HepG2 (cell line): ENCODE results near the gene FAM114A2. TPM values are rescaled to one million over a fixed set of nuclear protein-coding genes. Genes with fewer than 3 reads are reported as not detected.

Experiments
- ATAC-seq: fragments of 200-7000 bp; cut with Tn5 transposase; 3 replicates; pipeline ENCODE4 v1.9.1; 2020; ENCODE audit warnings: mild to moderate bottlenecking, moderate library complexity
- BruUV-seq: library from RNA; stranded (reverse); fragments of 400-500 nt; replicated peaks from 2 replicates; lab custom pipeline; 2021; lab: Mats Ljungman, UMichigan
- CTCF ChIA-PET: fragments of 300-600 bp; formaldehyde crosslinking; extraction: SDS; loops from one replicate; lab custom pipeline; 2021; ENCODE audit warnings: low total read pairs, inconsistent platforms, low intra/inter-chr PET ratio; lab: Yijun Ruan, JAX
- POLR2A ChIA-PET: fragments of 350-600 bp; sonication (Branson Sonifier 250); formaldehyde crosslinking; loops from one replicate; lab custom pipeline; 2020; ENCODE audit warnings: antibody characterized with exemption, inconsistent platforms; lab: Yijun Ruan, JAX
- DNase-seq: peaks from one replicate; pipeline ENCODE4 v3.0.0-alpha.2; 2015; ENCODE audit warnings: low spot score
- FAIRE-seq: peaks from 3 replicates; lab custom pipeline; 2011; peaks lifted over from hg19 to GRCh38; lab: Jason Lieb, UNC
- H2AFZ ChIP-seq: one replicate; pipeline ENCODE4 v1.6.1; 2011; ENCODE audit warnings: low read length, inconsistent platforms
- H3K27ac ChIP-seq: fragments of 300-600 bp; 3 replicates; pipeline ENCODE4 v1.8.0; 2011; ENCODE audit warnings: mixed run types, mild to moderate bottlenecking, mixed read lengths, low read length, inconsistent platforms; ENCODE audit not compliant: insufficient read depth; ENCODE audit errors: extremely low read length
- H3K27me3 ChIP-seq, 2 experiments: fragments of 200-600 bp in 1 of 2; 2 replicates in 1 of 2; 3 replicates in 1 of 2; pipeline versions ENCODE4 v1.6.0 to v1.8.0; 2011; ENCODE audit warnings: low read length in 2 of 2, mild to moderate bottlenecking in 2 of 2, moderate library complexity in 2 of 2, inconsistent platforms in 1 of 2; ENCODE audit not compliant: insufficient read depth in 2 of 2, control insufficient read depth in 1 of 2
- H3K36me3 ChIP-seq, 2 experiments: fragments of 200-600 bp in 1 of 2; replicated peaks in 1 of 2; 2 replicates in 1 of 2; 3 replicates in 1 of 2; pipeline versions ENCODE4 v1.5.1 to v1.8.0; 2011; ENCODE audit warnings: low read length in 2 of 2, inconsistent platforms in 1 of 2; ENCODE audit not compliant: insufficient read depth in 2 of 2, control insufficient read depth in 1 of 2
- H3K4me1 ChIP-seq: 2 replicates; pipeline ENCODE4 v1.5.1; 2012; ENCODE audit warnings: low read length, inconsistent platforms; ENCODE audit not compliant: insufficient read depth
- H3K4me2 ChIP-seq: 2 replicates; pipeline ENCODE4 v1.6.0; 2011; ENCODE audit warnings: low read depth, low read length, inconsistent platforms
- H3K4me3 ChIP-seq, 3 experiments: fragments of 200-600 bp in 1 of 3; sonication (generic), shearing (Covaris generic) in 1 of 3; replicated peaks in 1 of 3; 2 replicates each; pipeline ENCODE4 v1.5.1; 2011 to 2016; ENCODE audit warnings: low read length in 3 of 3, inconsistent platforms in 2 of 3, low read depth in 2 of 3, mild to moderate bottlenecking in 2 of 3, control low read depth in 1 of 3, mixed read lengths in 1 of 3; ENCODE audit not compliant: insufficient read depth in 1 of 3
- H3K79me2 ChIP-seq: one replicate; pipeline ENCODE4 v1.6.1; 2011; ENCODE audit warnings: low read length, inconsistent platforms; ENCODE audit not compliant: insufficient read depth
- H3K9ac ChIP-seq: 2 replicates; pipeline ENCODE4 v1.6.0; 2011; ENCODE audit warnings: mild to moderate bottlenecking, low read depth, low read length, inconsistent platforms; ENCODE audit not compliant: insufficient read depth
- H3K9me3 ChIP-seq: 2 replicates; pipeline ENCODE4 v1.5.1; 2012; ENCODE audit warnings: mild to moderate bottlenecking, low read length
- H4K20me1 ChIP-seq: 2 replicates; pipeline ENCODE4 v1.6.0; 2011; ENCODE audit warnings: inconsistent platforms, mild to moderate bottlenecking, low read length, moderate library complexity; ENCODE audit not compliant: insufficient read depth
- CBFB ChIP-seq: sonication (generic); formaldehyde crosslinking; IDR thresholded peaks from 2 replicates; pipeline ENCODE4 v1.4.0; 2020; ENCODE audit warnings: missing genetic modification reagents
- FLYWCH1 ChIP-seq: sonication (generic); formaldehyde crosslinking; IDR thresholded peaks from 2 replicates; pipeline ENCODE4 v1.8.1; 2023; ENCODE audit warnings: mild to moderate bottlenecking, missing genetic modification reagents
- HDAC2 ChIP-seq: sonication (generic); formaldehyde crosslinking; IDR thresholded peaks from 2 replicates; pipeline ENCODE4 v1.4.0; 2020; ENCODE audit warnings: missing genetic modification reagents
- RXRA ChIP-seq: sonication (generic); formaldehyde crosslinking; IDR thresholded peaks from 2 replicates; pipeline ENCODE4 v1.5.1; 2020; ENCODE audit warnings: missing genetic modification reagents
- SP2 ChIP-seq: sonication (generic); formaldehyde crosslinking; IDR thresholded peaks from 2 replicates; pipeline ENCODE4 v1.5.1; 2020; ENCODE audit warnings: mild to moderate bottlenecking, missing genetic modification reagents
- ZNF20 ChIP-seq: sonication (generic); formaldehyde crosslinking; IDR thresholded peaks from 2 replicates; pipeline ENCODE4 v1.4.0; 2020; ENCODE audit warnings: mild to moderate bottlenecking, moderate library complexity, missing genetic modification reagents
- ZNF678 ChIP-seq: sonication (generic); formaldehyde crosslinking; IDR thresholded peaks from 2 replicates; pipeline ENCODE4 v1.4.0; 2020; ENCODE audit warnings: mild to moderate bottlenecking, missing genetic modification reagents
- in situ Hi-C: cut with HindIII; loops from 2 replicates; pipeline ENCODE4 v1.10.0; 2017; ENCODE audit warnings: low pct_unique_long_range_greater_than_20kb; ENCODE audit not compliant: extremely low pct_ligation_motif_present
- intact Hi-C: fragments of 100-400 bp; cut with micrococcal nuclease; formaldehyde crosslinking; loops from one replicate; pipeline ENCODE4 v1.10.0; 2022; ENCODE audit not compliant: unreplicated experiment
- polyA plus RNA-seq, 8 experiments: library from polyadenylated mRNA; depleted of rRNA in 3 of 8; stranded (reverse) in 7 of 8; unstranded in 1 of 8; fragments of >200 nt; fragmentation: Illumina TruSeq in 4 of 8; extraction: Trizol in 4 of 8; gene quantifications; 2 replicates each; pipeline versions ENCODE4 v1.2.1 to v1.2.3, GENCODE V29; 2011 to 2016; ENCODE audit warnings: low read depth in 4 of 8, missing spikeins in 1 of 8, mixed read lengths in 1 of 8; ENCODE audit not compliant: insufficient read depth in 1 of 8
- total RNA-seq, 5 experiments: library from RNA; depleted of rRNA; stranded (reverse); fragments of >200 nt; fragmentation: Illumina TruSeq; extraction: Trizol; gene quantifications; 2 replicates each; pipeline ENCODE4 v1.2.3, GENCODE V29; 2016; ENCODE audit warnings: low read depth in 1 of 5
- TF ChIP-seq, protein P1 (sequence below): sonication (generic); formaldehyde crosslinking; IDR thresholded peaks from 2 replicates; pipeline ENCODE4 v1.5.1; 2020; ENCODE audit warnings: missing genetic modification reagents, mild to moderate bottlenecking, borderline replicate concordance
- TF ChIP-seq, protein P2 (sequence below): sonication (generic); formaldehyde crosslinking; IDR thresholded peaks from 2 replicates; pipeline ENCODE4 v1.8.0; 2022; ENCODE audit warnings: mild to moderate bottlenecking, missing genetic modification reagents
- TF ChIP-seq, protein P3 (sequence below): sonication (generic); formaldehyde crosslinking; IDR thresholded peaks from 2 replicates; pipeline ENCODE4 v1.4.0; 2020; ENCODE audit warnings: missing genetic modification reagents

Gene FAM114A2
- total and polyA plus RNA-seq, 2 of the 13 experiments (the other 11 are each of a cell fraction or from before 2014, with no cell fraction given): 6.9 to 11.4 TPM

- peak; percentile 53 for ATAC-seq
- intact Hi-C loops (loop anchor here (1.0 to 10.0 kb wide), 4 partner anchors 206 to 668 kb away; no protein-coding TSS in a partner anchor), in situ Hi-C loops (loop anchor here (10.0 kb wide), 2 partner anchors 200 to 650 kb away; no protein-coding TSS in a partner anchor)
- no peaks in the 10 kb centered on the region for H3K36me3 ChIP-seq
- no peak overlapping the region for H3K4me3 ChIP-seq
- ChIA-PET POLR2A (interaction anchor here (1.2 kb wide), 1 partner anchor 64 kb away, joined by 4 read pairs; the partner anchor contains the start of genes FAM114A2 and MFAP3), CTCF (interaction anchor here (1.5 to 1.8 kb wide), 3 partner anchors 206 to 666 kb away, joined by 5 to 10 read pairs (median 8); no protein-coding TSS in a partner anchor)
- TF ChIP-seq, protein P1, sequence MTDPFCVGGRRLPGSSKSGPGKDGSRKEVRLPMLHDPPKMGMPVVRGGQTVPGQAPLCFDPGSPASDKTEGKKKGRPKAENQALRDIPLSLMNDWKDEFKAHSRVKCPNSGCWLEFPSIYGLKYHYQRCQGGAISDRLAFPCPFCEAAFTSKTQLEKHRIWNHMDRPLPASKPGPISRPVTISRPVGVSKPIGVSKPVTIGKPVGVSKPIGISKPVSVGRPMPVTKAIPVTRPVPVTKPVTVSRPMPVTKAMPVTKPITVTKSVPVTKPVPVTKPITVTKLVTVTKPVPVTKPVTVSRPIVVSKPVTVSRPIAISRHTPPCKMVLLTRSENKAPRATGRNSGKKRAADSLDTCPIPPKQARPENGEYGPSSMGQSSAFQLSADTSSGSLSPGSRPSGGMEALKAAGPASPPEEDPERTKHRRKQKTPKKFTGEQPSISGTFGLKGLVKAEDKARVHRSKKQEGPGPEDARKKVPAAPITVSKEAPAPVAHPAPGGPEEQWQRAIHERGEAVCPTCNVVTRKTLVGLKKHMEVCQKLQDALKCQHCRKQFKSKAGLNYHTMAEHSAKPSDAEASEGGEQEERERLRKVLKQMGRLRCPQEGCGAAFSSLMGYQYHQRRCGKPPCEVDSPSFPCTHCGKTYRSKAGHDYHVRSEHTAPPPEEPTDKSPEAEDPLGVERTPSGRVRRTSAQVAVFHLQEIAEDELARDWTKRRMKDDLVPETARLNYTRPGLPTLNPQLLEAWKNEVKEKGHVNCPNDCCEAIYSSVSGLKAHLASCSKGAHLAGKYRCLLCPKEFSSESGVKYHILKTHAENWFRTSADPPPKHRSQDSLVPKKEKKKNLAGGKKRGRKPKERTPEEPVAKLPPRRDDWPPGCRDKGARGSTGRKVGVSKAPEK (CRISPR knock-in tag): no peak
- TF ChIP-seq, protein P2, sequence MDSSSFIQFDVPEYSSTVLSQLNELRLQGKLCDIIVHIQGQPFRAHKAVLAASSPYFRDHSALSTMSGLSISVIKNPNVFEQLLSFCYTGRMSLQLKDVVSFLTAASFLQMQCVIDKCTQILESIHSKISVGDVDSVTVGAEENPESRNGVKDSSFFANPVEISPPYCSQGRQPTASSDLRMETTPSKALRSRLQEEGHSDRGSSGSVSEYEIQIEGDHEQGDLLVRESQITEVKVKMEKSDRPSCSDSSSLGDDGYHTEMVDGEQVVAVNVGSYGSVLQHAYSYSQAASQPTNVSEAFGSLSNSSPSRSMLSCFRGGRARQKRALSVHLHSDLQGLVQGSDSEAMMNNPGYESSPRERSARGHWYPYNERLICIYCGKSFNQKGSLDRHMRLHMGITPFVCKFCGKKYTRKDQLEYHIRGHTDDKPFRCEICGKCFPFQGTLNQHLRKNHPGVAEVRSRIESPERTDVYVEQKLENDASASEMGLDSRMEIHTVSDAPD (CRISPR knock-in tag): no peak
- no peak for TF ChIP-seq HDAC2 (CRISPR knock-in tag)
- no peak for TF ChIP-seq ZNF678
- TF ChIP-seq SP2 (CRISPR knock-in tag): no peak
- TF ChIP-seq RXRA: no peak
- TF ChIP-seq ZNF20 (CRISPR knock-in tag): no peak
- TF ChIP-seq FLYWCH1 (CRISPR knock-in tag): no peak
- no peak for TF ChIP-seq CBFB (CRISPR knock-in tag)
- TF ChIP-seq, protein P3, sequence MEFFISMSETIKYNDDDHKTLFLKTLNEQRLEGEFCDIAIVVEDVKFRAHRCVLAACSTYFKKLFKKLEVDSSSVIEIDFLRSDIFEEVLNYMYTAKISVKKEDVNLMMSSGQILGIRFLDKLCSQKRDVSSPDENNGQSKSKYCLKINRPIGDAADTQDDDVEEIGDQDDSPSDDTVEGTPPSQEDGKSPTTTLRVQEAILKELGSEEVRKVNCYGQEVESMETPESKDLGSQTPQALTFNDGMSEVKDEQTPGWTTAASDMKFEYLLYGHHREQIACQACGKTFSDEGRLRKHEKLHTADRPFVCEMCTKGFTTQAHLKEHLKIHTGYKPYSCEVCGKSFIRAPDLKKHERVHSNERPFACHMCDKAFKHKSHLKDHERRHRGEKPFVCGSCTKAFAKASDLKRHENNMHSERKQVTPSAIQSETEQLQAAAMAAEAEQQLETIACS (CRISPR knock-in tag): no peak
- H4K20me1 ChIP-seq: no peaks in the 10 kb centered on the region
- H3K9me3 ChIP-seq: no peaks in the 10 kb centered on the region
- no peak overlapping the region for H3K9ac ChIP-seq
- H3K27me3 ChIP-seq: peaks cover 2 to 22% of the 10 kb centered on the region in 2 experiments; a peak in 4 of 5 replicates
- H2AFZ ChIP-seq: no peak overlapping the region
- no peaks in the 10 kb centered on the region for H3K4me1 ChIP-seq
- FAIRE-seq: no peak
- DNase-seq: no peak
- no peak overlapping the region for H3K27ac ChIP-seq
- H3K79me2 ChIP-seq: no peaks in the 10 kb centered on the region
- no peak overlapping the region for H3K4me2 ChIP-seq
- BruUV-seq: no TSS peak
Observed at GRCh38 chr5:153974813-153975163, 63.9 kb downstream of the FAM114A2 start.
